GM12878 (cell line): ENCODE data around the gene LRRC45. TPM values are rescaled to one million over a fixed set of nuclear protein-coding genes. Genes with fewer than 3 reads are reported as not detected.

Experiments used
- ATAC-seq: fragments of 200-7000 bp; cut with Tn5 transposase; 3 replicates; pipeline ENCODE4 v1.9.1; 2020; ENCODE audit warnings: mild to moderate bottlenecking, moderate library complexity
- BruUV-seq: library from RNA; stranded (reverse); fragments of 400-500 nt; replicated peaks from 2 replicates; lab custom pipeline; 2021; lab: Mats Ljungman, UMichigan
- CTCF ChIA-PET: fragments of 300-600 bp; sonication (Branson Sonifier 250); formaldehyde crosslinking; extraction: SDS; loops from one replicate; lab custom pipeline; 2021; ENCODE audit warnings: inconsistent platforms; lab: Yijun Ruan, JAX
- POLR2A ChIA-PET: fragments of 350-600 bp; formaldehyde crosslinking; extraction: SDS; loops from one replicate; lab custom pipeline; 2021; ENCODE audit warnings: inconsistent platforms; lab: Charles Lee
- RAD21 ChIA-PET: fragments of 300-600 bp; sonication (Branson Sonifier 250); formaldehyde crosslinking; loops from one replicate; lab custom pipeline; 2023; ENCODE audit warnings: antibody characterized with exemption; ENCODE audit not compliant: unreplicated experiment; lab: Charles Lee
- SMC1A ChIA-PET: fragments of 300-600 bp; sonication (Branson Sonifier 250); formaldehyde crosslinking; loops from one replicate; lab custom pipeline; 2023; ENCODE audit not compliant: unreplicated experiment, uncharacterized antibody; lab: Charles Lee
- DNase-seq: peaks from one replicate; pipeline ENCODE4 v3.0.0-alpha.2; 2011; ENCODE audit warnings: low read depth, low spot score
- FAIRE-seq: peaks from 3 replicates; lab custom pipeline; 2011; peaks lifted over from hg19 to GRCh38; lab: Jason Lieb, UNC
- H2AFZ ChIP-seq: 2 replicates; pipeline ENCODE4 v1.6.0; 2011; ENCODE audit warnings: low read depth, low read length, control low read depth; ENCODE audit not compliant: control insufficient read depth
- H3K27ac ChIP-seq: 2 replicates; pipeline ENCODE4 v1.5.1; 2011; ENCODE audit warnings: control low read depth; ENCODE audit not compliant: control insufficient read depth, insufficient read depth
- H3K27me3 ChIP-seq, 2 experiments: replicated peaks in 1 of 2; 2 replicates each; pipeline versions ENCODE4 v1.6.0 to v1.6.1; 2011; ENCODE audit warnings: low read length in 1 of 2; ENCODE audit not compliant: control insufficient read depth in 2 of 2, insufficient read depth in 2 of 2
- H3K36me3 ChIP-seq, 2 experiments: 2 replicates each; pipeline ENCODE4 v1.5.1; 2011; ENCODE audit warnings: low read length in 1 of 2; ENCODE audit not compliant: control insufficient read depth in 2 of 2, insufficient read depth in 2 of 2
- H3K4me1 ChIP-seq: 2 replicates; pipeline ENCODE4 v1.6.1; 2011; ENCODE audit warnings: mild to moderate bottlenecking, low read length, moderate library complexity, mixed read lengths; ENCODE audit not compliant: control insufficient read depth, insufficient read depth
- H3K4me2 ChIP-seq: 2 replicates; pipeline ENCODE4 v1.6.0; 2011; ENCODE audit warnings: control low read depth; ENCODE audit not compliant: control insufficient read depth, insufficient read depth
- H3K4me3 ChIP-seq: fragments of 200-600 bp; sonication (generic); 2 replicates; pipeline ENCODE4 v1.5.1; 2016
- H3K79me2 ChIP-seq: 2 replicates; pipeline ENCODE4 v1.6.0; 2011; ENCODE audit warnings: low read length; ENCODE audit not compliant: control insufficient read depth, insufficient read depth
- H3K9ac ChIP-seq: 2 replicates; pipeline ENCODE4 v1.8.0; 2011; ENCODE audit warnings: low read length, control low read depth, mixed read lengths; ENCODE audit not compliant: control insufficient read depth, insufficient read depth
- H3K9me3 ChIP-seq: replicated peaks from 3 replicates; pipeline ENCODE4 v1.5.1; 2011; ENCODE audit warnings: mild to moderate bottlenecking, low read length; ENCODE audit not compliant: control insufficient read depth, insufficient read depth
- H4K20me1 ChIP-seq: 2 replicates; pipeline ENCODE4 v1.6.0; 2011; ENCODE audit not compliant: control insufficient read depth, insufficient read depth
- MEF2A ChIP-seq: IDR thresholded peaks from 2 replicates; pipeline ENCODE4 v1.6.1; 2011; ENCODE audit warnings: low read depth, mild to moderate bottlenecking, low read length, moderate library complexity; ENCODE audit not compliant: insufficient read depth
- MEF2B ChIP-seq: fragments of 450-650 bp; IDR thresholded peaks from 2 replicates; pipeline ENCODE4 v1.6.1; 2018; ENCODE audit warnings: mild to moderate bottlenecking, moderate library complexity; ENCODE audit not compliant: partially characterized antibody, poor library complexity, severe bottlenecking
- NKRF ChIP-seq: fragments of 450-650 bp; conservative IDR thresholded peaks from 2 replicates; pipeline ENCODE4 v1.6.1; 2017; ENCODE audit warnings: mild to moderate bottlenecking, moderate library complexity
- SIN3A ChIP-seq: IDR thresholded peaks from 2 replicates; pipeline ENCODE4 v1.6.1; 2012; ENCODE audit warnings: low read depth, low read length, improper control_type of control experiment
- WGBS: methylation state at CpG from one replicate; pipeline ENCODE4 v1.1.6; 2016; ENCODE audit warnings: low lambda C conversion rate; ENCODE audit not compliant: insufficient replicate concordance, insufficient coverage; ENCODE audit errors: missing lambda C conversion rate; 5-methylcytosine and 5-hydroxymethylcytosine counted together
- in situ Hi-C: fragments of 300-500 bp; cut with MboI; formaldehyde crosslinking; loops from 9 replicates; pipeline ENCODE4 v1.14.3; 2018; ENCODE audit warnings: mixed read lengths
- intact Hi-C: fragments of 100-400 bp; cut with micrococcal nuclease; formaldehyde crosslinking; loops from one replicate; pipeline ENCODE4 v1.14.2; 2022; ENCODE audit not compliant: unreplicated experiment
- polyA plus RNA-seq, 11 experiments: library from polyadenylated mRNA; depleted of rRNA in 4 of 11; unstranded in 6 of 11; stranded (reverse) in 5 of 11; fragments of >200 nt; fragmentation: Nextera tagmentation in 4 of 11; fragmentation: Illumina TruSeq in 1 of 11; extraction: Ambion mirVana in 4 of 11; extraction: Trizol in 1 of 11; gene quantifications; 1 replicate in 1 of 11; 2 replicates in 10 of 11; pipeline versions ENCODE4 v1.2.1 to v1.2.3, GENCODE V29; 2011 to 2016; ENCODE audit warnings: inconsistent platforms in 2 of 11, missing spikeins in 2 of 11, low read depth in 1 of 11
- total RNA-seq, 4 experiments: library from RNA; depleted of rRNA in 3 of 4; stranded (reverse); fragments of >200 nt in 3 of 4; fragmentation: Illumina TruSeq in 1 of 4; extraction: Trizol in 1 of 4; gene quantifications; 2 replicates each; pipeline versions ENCODE4 v1.2.1 to v1.2.3, GENCODE V29; 2013 to 2021

The LRRC45 gene
- total and polyA plus RNA-seq, 10 of the 15 experiments (the other 5 are each of a cell fraction or from before 2014, with no cell fraction given), result 0.03 to 27.7 (median 10.4) TPM

- H3K27me3 ChIP-seq, result no peaks in the 10 kb centered on the region
- SMC1A ChIA-PET, result interaction anchor here (2.2 kb wide), 1 partner anchor 28 kb away, joined by 5 read pairs; the partner anchor contains the start of gene DCXR
- H3K9me3 ChIP-seq, result no peaks in the 10 kb centered on the region
- ATAC-seq, result peak; percentile 49
- POLR2A ChIA-PET, result interaction anchor here (0.8 kb wide), 1 partner anchor 31 kb away, joined by 3 read pairs; no protein-coding TSS in a partner anchor
- in situ Hi-C loops, result no loop called here
- no peak for DNase-seq
- H3K79me2 ChIP-seq, result peaks cover 20% of the 10 kb centered on the region
- 1% methylated on average over 34 of the region's 47 CpGs for WGBS
- intact Hi-C loops, result no loop called here
- TF ChIP-seq NKRF (0 out of 2 replicates have a peak, but pooled peaks have one; percentile 49), MEF2A (no peak), MEF2B (peak; percentile 37), SIN3A (peak; percentile 40; the same call in 1 of the 2 replicates)
- no TSS peak for BruUV-seq
- H4K20me1 ChIP-seq, result no peaks in the 10 kb centered on the region
- peak overlapping the region; percentile 65 for H3K27ac ChIP-seq
- no peak for FAIRE-seq
- H3K4me3 ChIP-seq, result peak overlapping the region; percentile 90
- CTCF ChIA-PET, result interaction anchor here (0.7 kb wide), 1 partner anchor 35 kb away, joined by 4 read pairs; no protein-coding TSS in a partner anchor
- H3K4me1 ChIP-seq, result peaks cover 8% of the 10 kb centered on the region
- H3K36me3 ChIP-seq, result peaks cover 3 to 9% of the 10 kb centered on the region in 2 experiments; a peak in 3 of 4 replicates
- RAD21 ChIA-PET, result no interaction called here
- peak overlapping the region; percentile 82 for H3K4me2 ChIP-seq
- peak overlapping the region; percentile 34; the same call in 1 of the 2 replicates for H2AFZ ChIP-seq
- peak overlapping the region; percentile 90 for H3K9ac ChIP-seq
Observed at GRCh38 chr17:82065193-82065637, 42.1 kb downstream of the LRRC45 start.
